GM23248 (cell line): ENCODE data around the gene PRKAG1. TPM values are rescaled to one million over a fixed set of nuclear protein-coding genes. Genes with fewer than 3 reads are reported as not detected.

Source experiments
- DNase-seq: peaks from one replicate; pipeline ENCODE4 v3.0.0-alpha.2; 2015
- H2AFZ ChIP-seq: fragments of 200-600 bp; sonication (generic); 2 replicates; pipeline ENCODE4 v1.6.1; 2016; ENCODE audit warnings: antibody characterized with exemption
- H3F3A ChIP-seq: fragments of 200-600 bp; sonication (generic); 2 replicates; pipeline ENCODE4 v1.6.1; 2016; ENCODE audit warnings: mild to moderate bottlenecking, antibody characterized with exemption, mixed run types; ENCODE audit not compliant: insufficient read depth
- H3K27ac ChIP-seq: fragments of 200-600 bp; sonication (generic); 2 replicates; pipeline ENCODE4 v1.5.1; 2016; ENCODE audit warnings: mild to moderate bottlenecking
- H3K27me3 ChIP-seq: fragments of 200-600 bp; sonication (generic); replicated peaks from 2 replicates; pipeline ENCODE4 v1.6.1; 2016; ENCODE audit warnings: mild to moderate bottlenecking; ENCODE audit not compliant: insufficient read depth
- H3K36me3 ChIP-seq: fragments of 200-600 bp; sonication (generic); 2 replicates; pipeline ENCODE4 v1.6.1; 2016; ENCODE audit warnings: low read depth, mild to moderate bottlenecking
- H3K4me1 ChIP-seq: fragments of 200-600 bp; sonication (generic); 2 replicates; pipeline ENCODE4 v1.6.1; 2016; ENCODE audit warnings: mild to moderate bottlenecking; ENCODE audit not compliant: insufficient read depth
- H3K4me2 ChIP-seq: fragments of 200-600 bp; sonication (generic); one replicate; pipeline ENCODE4 v1.6.1; 2016; ENCODE audit warnings: mild to moderate bottlenecking; ENCODE audit not compliant: unreplicated experiment
- H3K4me3 ChIP-seq: fragments of 200-600 bp; sonication (generic); 2 replicates; pipeline ENCODE4 v1.5.1; 2016; ENCODE audit warnings: mild to moderate bottlenecking
- H3K79me2 ChIP-seq: fragments of 200-600 bp; sonication (generic); 2 replicates; pipeline ENCODE4 v1.6.1; 2016; ENCODE audit warnings: mild to moderate bottlenecking; ENCODE audit not compliant: insufficient read depth
- H3K9ac ChIP-seq: fragments of 200-600 bp; sonication (generic); 2 replicates; pipeline ENCODE4 v1.6.1; 2016; ENCODE audit warnings: mild to moderate bottlenecking
- H3K9me2 ChIP-seq: fragments of 200-600 bp; sonication (generic); 2 replicates; pipeline ENCODE4 v1.6.1; 2016; ENCODE audit warnings: mixed run types, mild to moderate bottlenecking, moderate library complexity; ENCODE audit not compliant: insufficient read depth
- H3K9me3 ChIP-seq: fragments of 200-600 bp; sonication (generic); one replicate; pipeline ENCODE4 v1.6.1; 2017; ENCODE audit warnings: low read depth
- H4K20me1 ChIP-seq: fragments of 200-600 bp; sonication (generic); 2 replicates; pipeline ENCODE4 v1.6.0; 2016; ENCODE audit not compliant: insufficient read depth
- EZH2 ChIP-seq: fragments of 200-600 bp; sonication (generic); IDR thresholded peaks from 2 replicates; pipeline ENCODE4 v1.6.1; 2018; ENCODE audit warnings: antibody characterized with exemption, mild to moderate bottlenecking; ENCODE audit not compliant: insufficient read depth, poor library complexity, severe bottlenecking
- EZH2phosphoT487 ChIP-seq: fragments of 200-600 bp; sonication (generic); IDR thresholded peaks from 2 replicates; pipeline ENCODE4 v1.6.1; 2018; ENCODE audit warnings: antibody characterized with exemption, moderate library complexity, mild to moderate bottlenecking, low read depth; ENCODE audit not compliant: insufficient read depth
- WGBS, 2 experiments: methylation state at CpG; one replicate each; pipeline ENCODE4 v1.1.6; 2015 to 2017; ENCODE audit warnings: low lambda C conversion rate in 2 of 2, low coverage in 1 of 2; ENCODE audit errors: missing lambda C conversion rate in 2 of 2; 5-methylcytosine and 5-hydroxymethylcytosine counted together
- in situ Hi-C: fragments of 300-500 bp; cut with MboI; formaldehyde crosslinking; loops from 2 replicates; pipeline ENCODE4 v1.15.0; 2020
- polyA plus RNA-seq: library from polyadenylated mRNA; unstranded; fragments of >200 nt; fragmentation: Nextera tagmentation; extraction: Ambion mirVana; gene quantifications from 2 replicates; pipeline ENCODE4 v1.2.1, GENCODE V29; 2016
- total RNA-seq: library from RNA; depleted of rRNA; stranded (reverse); fragments of >200 nt; shearing (Covaris generic); gene quantifications from 2 replicates; pipeline ENCODE4 v1.2.3, GENCODE V29; 2014

Gene PRKAG1
- total and polyA plus RNA-seq, 2 experiments from 2014 or later = 62.5 to 91.3 TPM

- H3K36me3 ChIP-seq = peaks cover 17% of the 10 kb centered on the region
- 83 to 85% methylated on average over 19 of the region's 19 CpGs for WGBS, 2 experiments
Measured at GRCh38 chr12:49030714-49031572, 12.4 kb upstream of the PRKAG1 start.

GRCh38 chr12:49030119-49030518 lies 11.5 kb upstream of the PRKAG1 start:
- H3K27ac ChIP-seq = no peak overlapping the region
- H3F3A ChIP-seq = no peaks in the 10 kb centered on the region
- no peaks in the 10 kb centered on the region for H3K27me3 ChIP-seq
- no peak overlapping the region for H2AFZ ChIP-seq
- H3K9ac ChIP-seq = no peak overlapping the region
- no peak for DNase-seq
- H3K79me2 ChIP-seq = peaks cover 9% of the 10 kb centered on the region; the same call in 1 of the 2 replicates
- no peaks in the 10 kb centered on the region for H3K9me3 ChIP-seq
- no peaks in the 10 kb centered on the region for H3K9me2 ChIP-seq
- WGBS, 2 experiments = 90 to 92% methylated on average over 4 to 8 of the region's 8 CpGs
- in situ Hi-C loops = no loop called here
- H3K4me1 ChIP-seq = no peaks in the 10 kb centered on the region
- no peak overlapping the region for H3K4me2 ChIP-seq
- TF ChIP-seq EZH2 = no peak
- TF ChIP-seq EZH2phosphoT487 = no peak
- H3K4me3 ChIP-seq = no peak overlapping the region
- H3K36me3 ChIP-seq = peaks cover 25% of the 10 kb centered on the region
- H4K20me1 ChIP-seq = no peaks in the 10 kb centered on the region

More at GRCh38 chr12:49030714-49031572, 12.4 kb upstream of the PRKAG1 start:
- Histone ChIP-seq H3K4me1 (no peaks in the 10 kb centered on the region), H3F3A (no peaks in the 10 kb centered on the region), H3K9me3 (no peaks in the 10 kb centered on the region), H3K4me2 (no peak overlapping the region), H3K4me3 (no peak overlapping the region), H3K27ac (no peak overlapping the region), H3K9ac (no peak overlapping the region), H2AFZ (no peak overlapping the region), H3K9me2 (no peaks in the 10 kb centered on the region), H3K27me3 (no peaks in the 10 kb centered on the region), H4K20me1 (no peaks in the 10 kb centered on the region), H3K79me2 (peaks cover 9% of the 10 kb centered on the region; the same call in 1 of the 2 replicates)
- DNase-seq = no peak
- in situ Hi-C loops = no loop called here
- no peak for TF ChIP-seq EZH2
- TF ChIP-seq EZH2phosphoT487 = no peak

GRCh38 chr12:49028666-49029275 lies 10.2 kb upstream of the PRKAG1 start:
- Histone ChIP-seq H3K9ac (no peak overlapping the region), H3K4me3 (no peak overlapping the region), H3F3A (peaks cover 9% of the 10 kb centered on the region; the same call in 1 of the 2 replicates), H2AFZ (no peak overlapping the region), H3K27me3 (no peaks in the 10 kb centered on the region), H3K4me2 (no peak overlapping the region), H3K9me3 (no peaks in the 10 kb centered on the region), H3K4me1 (no peaks in the 10 kb centered on the region), H3K36me3 (peaks cover 38% of the 10 kb centered on the region), H3K9me2 (no peaks in the 10 kb centered on the region), H3K79me2 (peaks cover 9% of the 10 kb centered on the region; the same call in 1 of the 2 replicates), H3K27ac (no peak overlapping the region), H4K20me1 (no peaks in the 10 kb centered on the region)
- 92 to 94% methylated on average over 10 of the region's 10 CpGs for WGBS, 2 experiments
- no peak for DNase-seq
- TF ChIP-seq EZH2phosphoT487 (no peak), EZH2 (no peak)
- in situ Hi-C loops = no loop called here

- Histone ChIP-seq H4K20me1 (no peaks in the 10 kb centered on the region), H3K4me3 (no peak overlapping the region), H3K36me3 (peaks cover 43% of the 10 kb centered on the region), H2AFZ (no peak overlapping the region), H3F3A (peaks cover 15% of the 10 kb centered on the region; the same call in 1 of the 2 replicates), H3K27ac (no peak overlapping the region), H3K9ac (no peak overlapping the region), H3K9me3 (no peaks in the 10 kb centered on the region), H3K4me2 (no peak overlapping the region), H3K79me2 (peaks cover 9% of the 10 kb centered on the region; the same call in 1 of the 2 replicates), H3K9me2 (no peaks in the 10 kb centered on the region), H3K4me1 (no peaks in the 10 kb centered on the region), H3K27me3 (no peaks in the 10 kb centered on the region)
- 89 to 93% methylated on average over 9 of the region's 9 CpGs for WGBS, 2 experiments
- in situ Hi-C loops = no loop called here
- TF ChIP-seq EZH2phosphoT487 (no peak), EZH2 (no peak)
- DNase-seq = no peak
Measured at GRCh38 chr12:49027846-49028555, 9.4 kb upstream of the PRKAG1 start.
